Mesendoderm (in vitro differentiated cells): Measurements from ENCODE around the gene MRPS18A.

Experiments used
- DNase-seq: peaks from one replicate; pipeline ENCODE4 v3.0.0; 2013
- H2AK5ac ChIP-seq: 2 replicates; pipeline ENCODE4 v1.6.1; 2013; ENCODE audit warnings: low read length, inconsistent platforms
- H2BK120ac ChIP-seq: 2 replicates; pipeline ENCODE4 v1.6.1; 2013; ENCODE audit warnings: low read depth, mild to moderate bottlenecking, low read length, moderate library complexity, mixed read lengths
- H2BK15ac ChIP-seq: replicated peaks from 2 replicates; pipeline ENCODE4 v1.6.1; 2013; ENCODE audit warnings: low read depth, mild to moderate bottlenecking, moderate library complexity
- H2BK5ac ChIP-seq: 2 replicates; pipeline ENCODE4 v1.6.1; 2013; ENCODE audit warnings: low read length, inconsistent platforms
- H3K18ac ChIP-seq: 2 replicates; pipeline ENCODE4 v1.6.1; 2013; ENCODE audit warnings: mild to moderate bottlenecking, low read length, mixed read lengths
- H3K23ac ChIP-seq: one replicate; pipeline ENCODE4 v1.6.1; 2013; ENCODE audit warnings: low read length
- H3K27ac ChIP-seq: 2 replicates; pipeline ENCODE4 v1.5.1; 2013; ENCODE audit warnings: low read depth, mild to moderate bottlenecking, inconsistent platforms, low read length, moderate library complexity
- H3K27me3 ChIP-seq: 2 replicates; pipeline ENCODE4 v1.6.1; 2013; ENCODE audit warnings: low read length, control low read depth, mild to moderate bottlenecking, inconsistent platforms; ENCODE audit not compliant: insufficient read depth, poor library complexity
- H3K36me3 ChIP-seq: 2 replicates; pipeline ENCODE4 v1.6.1; 2013; ENCODE audit warnings: low read length, inconsistent platforms; ENCODE audit not compliant: control insufficient read depth, insufficient read depth
- H3K4ac ChIP-seq: one replicate; pipeline ENCODE4 v1.6.1; 2013; ENCODE audit warnings: low read depth, mild to moderate bottlenecking, low read length, moderate library complexity
- H3K4me1 ChIP-seq: 2 replicates; pipeline ENCODE4 v1.6.1; 2013; ENCODE audit warnings: low read depth, low read length, inconsistent platforms; ENCODE audit not compliant: control insufficient read depth
- H3K4me2 ChIP-seq: 2 replicates; pipeline ENCODE4 v1.6.1; 2013; ENCODE audit warnings: low read length
- H3K4me3 ChIP-seq: 2 replicates; pipeline ENCODE4 v1.5.1; 2013; ENCODE audit warnings: mild to moderate bottlenecking, low read length
- H3K56ac ChIP-seq: one replicate; pipeline ENCODE4 v1.6.1; 2013; ENCODE audit warnings: low read length
- H3K79me1 ChIP-seq: 2 replicates; pipeline ENCODE4 v1.6.1; 2013; ENCODE audit warnings: low read length, inconsistent platforms
- H3K79me2 ChIP-seq: 2 replicates; pipeline ENCODE4 v1.6.1; 2013; ENCODE audit warnings: mild to moderate bottlenecking, low read length; ENCODE audit not compliant: control insufficient read depth, insufficient read depth
- H3K9ac ChIP-seq: 2 replicates; pipeline ENCODE4 v1.6.1; 2013; ENCODE audit warnings: low read length, inconsistent platforms
- H4K5ac ChIP-seq: one replicate; pipeline ENCODE4 v1.6.1; 2013; ENCODE audit warnings: low read length
- H4K8ac ChIP-seq: one replicate; pipeline ENCODE4 v1.6.1; 2013; ENCODE audit warnings: low read depth, mild to moderate bottlenecking, control low read depth, low read length, moderate library complexity
- WGBS: extraction: QIAGEN DNeasy Blood & Tissue Kit; methylation state at CpG from one replicate; pipeline ENCODE4 v1.1.7; 2013; ENCODE audit warnings: low lambda C conversion rate, missing lambda C conversion rate; ENCODE audit not compliant: insufficient coverage; ENCODE audit errors: extremely low coverage; 5-methylcytosine and 5-hydroxymethylcytosine counted together

The MRPS18A gene

DNA sequence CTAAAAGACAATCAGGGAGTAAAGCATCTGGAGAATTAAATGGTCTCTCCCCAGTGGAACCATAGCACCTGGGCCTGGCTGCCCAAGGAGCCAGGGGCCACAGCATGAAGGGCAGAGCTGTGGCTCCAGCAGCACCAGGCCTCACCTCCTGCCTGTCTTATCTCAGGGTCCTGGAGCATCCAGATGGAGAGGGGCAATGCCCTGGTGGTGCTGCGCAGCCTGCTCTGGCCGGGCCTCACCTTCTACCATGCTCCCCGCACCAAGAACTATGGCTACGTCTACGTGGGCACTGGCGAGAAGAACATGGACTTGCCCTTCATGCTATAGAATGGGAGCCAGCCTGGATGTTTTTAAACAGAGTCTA is 17.0 kb downstream of the MRPS18A start:
- Histone ChIP-seq H3K4ac (no peak overlapping the region), H2BK15ac (no peak overlapping the region), H3K23ac (no peak overlapping the region), H3K4me1 (peaks cover 15% of the 10 kb centered on the region), H3K9ac (no peak overlapping the region), H3K4me2 (no peak overlapping the region), H2BK120ac (no peak overlapping the region), H3K36me3 (peaks cover 11% of the 10 kb centered on the region), H2AK5ac (no peak overlapping the region), H4K5ac (no peak overlapping the region), H3K27ac (no peak overlapping the region), H3K27me3 (no peaks in the 10 kb centered on the region), H3K56ac (no peak overlapping the region), H3K4me3 (no peak overlapping the region), H3K79me2 (no peaks in the 10 kb centered on the region), H2BK5ac (no peak overlapping the region), H4K8ac (no peak overlapping the region), H3K79me1 (no peaks in the 10 kb centered on the region), H3K18ac (no peak overlapping the region)
- no peak for DNase-seq
- WGBS = no CpG with 5 or more reads among the region's 6 CpGs

DNA sequence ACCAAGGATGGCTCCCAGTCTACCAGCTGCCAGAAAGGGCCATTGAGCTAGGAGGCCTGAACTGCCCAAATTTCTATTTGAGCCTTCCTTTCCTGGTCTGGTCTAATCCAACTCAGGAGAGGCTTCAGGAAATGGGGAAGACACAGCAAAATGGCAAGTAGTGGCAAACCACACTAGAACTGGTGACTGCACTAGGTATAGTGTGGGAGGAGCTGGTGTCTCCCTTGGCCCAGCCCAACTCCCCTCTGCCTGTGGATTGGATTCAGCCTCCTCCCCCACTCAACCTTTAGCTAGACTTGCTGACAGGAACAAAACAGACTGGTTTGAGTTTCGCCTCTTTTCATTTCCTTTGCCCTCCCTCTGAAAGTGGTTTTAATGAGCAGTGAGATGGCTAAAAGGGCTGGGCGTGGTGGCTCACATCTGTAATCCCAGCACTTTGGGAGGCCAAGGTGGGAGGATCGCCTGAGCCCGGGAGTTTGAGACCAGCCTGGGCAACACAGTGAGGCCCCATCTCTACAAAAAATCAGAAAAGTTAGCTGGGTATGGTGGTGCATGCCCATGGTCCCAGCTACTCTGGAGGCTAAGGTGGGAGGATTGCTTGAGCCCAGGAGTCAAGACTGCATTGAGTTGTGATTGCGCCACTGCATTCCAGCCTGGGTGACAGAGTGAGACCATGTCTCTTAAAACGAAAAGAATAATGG is 17.5 kb downstream of the MRPS18A start:
- Histone ChIP-seq H3K56ac (no peak overlapping the region), H3K9ac (peak overlapping the region; percentile 9), H3K4ac (no peak overlapping the region), H3K4me3 (no peak overlapping the region), H3K79me1 (no peaks in the 10 kb centered on the region), H3K79me2 (no peaks in the 10 kb centered on the region), H3K27me3 (no peaks in the 10 kb centered on the region), H3K36me3 (peaks cover 8% of the 10 kb centered on the region), H3K18ac (no peak overlapping the region), H2BK5ac (no peak overlapping the region), H3K23ac (no peak overlapping the region), H2AK5ac (no peak overlapping the region), H4K8ac (no peak overlapping the region), H3K4me2 (no peak overlapping the region), H3K27ac (no peak overlapping the region), H2BK15ac (no peak overlapping the region), H2BK120ac (no peak overlapping the region), H4K5ac (no peak overlapping the region), H3K4me1 (peaks cover 15% of the 10 kb centered on the region)
- peak; percentile 77 for DNase-seq
- no CpG with 5 or more reads among the region's 6 CpGs for WGBS

DNA sequence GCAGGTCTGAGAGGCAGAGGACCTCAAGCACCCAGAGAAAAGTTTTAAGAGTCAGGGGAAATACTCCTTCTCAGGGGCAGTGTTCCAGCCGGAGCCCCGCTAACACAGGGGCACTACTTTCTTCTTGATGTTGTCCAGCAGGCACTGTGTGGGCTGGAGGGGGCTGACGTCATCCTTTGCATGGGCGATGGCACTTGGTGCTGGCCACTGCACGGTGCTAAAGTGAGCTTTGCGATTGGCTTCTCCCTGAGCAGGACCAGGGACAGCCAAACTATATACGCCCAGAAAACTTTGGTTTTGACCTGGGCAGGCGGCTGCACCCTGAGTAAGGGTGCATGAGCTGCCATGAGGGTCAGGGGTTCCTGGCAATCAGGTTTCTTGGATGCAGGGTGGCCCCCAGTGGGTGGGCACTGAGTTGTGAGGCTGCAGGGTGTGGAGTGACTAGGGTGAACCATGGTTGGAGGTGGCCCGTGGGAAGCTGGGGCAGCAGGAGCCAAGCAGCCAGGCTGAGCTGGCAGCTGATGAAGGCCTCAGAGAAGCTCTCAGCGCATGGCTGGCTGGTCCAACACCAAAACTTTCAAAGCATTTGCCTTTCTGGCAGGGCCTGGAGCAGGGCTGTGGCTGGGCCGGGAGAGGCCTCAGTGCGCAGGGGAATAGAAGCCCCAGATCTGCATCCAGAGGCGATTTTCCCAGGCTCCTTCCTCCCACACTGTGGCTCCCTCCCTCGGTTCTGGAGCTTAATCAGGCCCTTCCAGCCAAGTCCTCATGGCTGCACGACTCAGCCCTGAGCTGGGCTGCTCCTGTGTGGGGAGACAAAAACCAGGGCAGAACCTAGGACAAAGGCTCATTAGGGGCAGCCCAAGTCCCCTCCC is 18.3 kb downstream of the MRPS18A start:
- H2BK120ac ChIP-seq = no peak overlapping the region
- no peak overlapping the region for H3K18ac ChIP-seq
- peaks cover 8% of the 10 kb centered on the region for H3K36me3 ChIP-seq
- H3K4me1 ChIP-seq = peaks cover 15% of the 10 kb centered on the region
- no peak overlapping the region for H3K4ac ChIP-seq
- H2BK15ac ChIP-seq = no peak overlapping the region
- no peaks in the 10 kb centered on the region for H3K27me3 ChIP-seq
- H3K4me3 ChIP-seq = no peak overlapping the region
- H4K5ac ChIP-seq = no peak overlapping the region
- no peak overlapping the region for H3K4me2 ChIP-seq
- peak overlapping the region; percentile 69 for H3K56ac ChIP-seq
- no peak overlapping the region for H2BK5ac ChIP-seq
- peak overlapping the region; percentile 41 for H3K9ac ChIP-seq
- DNase-seq = peak; percentile 59
- H3K79me1 ChIP-seq = no peaks in the 10 kb centered on the region
- no peak overlapping the region for H4K8ac ChIP-seq
- H3K79me2 ChIP-seq = no peaks in the 10 kb centered on the region
- H3K27ac ChIP-seq = no peak overlapping the region
- WGBS = no CpG with 5 or more reads among the region's 15 CpGs
- H3K23ac ChIP-seq = peak overlapping the region; percentile 74
- no peak overlapping the region for H2AK5ac ChIP-seq

DNA sequence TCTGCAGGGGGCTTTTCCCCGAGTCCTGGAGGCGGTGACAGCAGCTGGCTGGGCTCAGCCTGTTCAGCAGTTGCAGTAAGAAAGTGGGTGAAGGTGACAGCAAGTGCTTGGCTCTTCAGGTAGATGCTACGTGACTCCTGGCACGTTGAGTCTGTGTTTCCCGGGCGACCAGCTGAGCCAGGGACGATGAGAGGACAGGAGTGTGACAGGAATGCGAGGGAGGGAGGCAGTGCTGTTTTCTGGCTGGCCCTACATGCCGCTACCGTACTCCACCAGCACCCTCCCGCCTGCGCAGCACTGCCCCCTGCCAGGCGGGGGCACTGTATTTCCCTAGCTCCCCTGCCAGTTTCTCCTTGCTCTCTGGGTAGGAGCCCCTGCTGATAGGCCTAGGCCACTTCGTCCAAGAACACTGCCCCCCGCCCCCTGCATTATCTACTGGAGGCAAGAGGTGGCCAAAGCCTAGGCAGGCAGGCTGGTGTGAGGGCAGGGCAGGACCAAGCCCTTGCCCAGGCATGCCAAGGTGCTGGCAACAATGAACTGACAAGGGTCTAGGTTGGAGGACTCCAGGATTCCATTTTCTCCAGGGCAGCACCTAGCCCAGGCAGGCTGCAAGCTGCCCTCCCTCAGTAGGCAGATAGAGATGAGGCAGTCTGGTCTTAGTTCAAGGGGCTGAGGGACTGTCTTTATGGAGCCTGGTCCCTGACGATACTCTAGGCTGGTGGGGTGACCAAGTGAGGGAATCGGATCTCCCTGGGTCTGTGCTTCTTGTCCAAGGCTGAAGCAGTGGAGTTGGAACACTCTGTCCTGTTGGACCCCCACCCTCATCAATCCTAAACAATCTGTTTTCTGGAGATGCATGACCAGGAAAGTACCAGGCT is 19.2 kb downstream of the MRPS18A start:
- Histone ChIP-seq H4K8ac (no peak overlapping the region), H3K23ac (peak overlapping the region; percentile 74), H2BK5ac (peak overlapping the region; percentile 25), H2BK15ac (no peak overlapping the region), H3K79me1 (no peaks in the 10 kb centered on the region), H2AK5ac (peak overlapping the region; percentile 45), H3K4me2 (no peak overlapping the region), H3K27ac (no peak overlapping the region), H3K4me1 (peaks cover 15% of the 10 kb centered on the region), H4K5ac (no peak overlapping the region), H3K79me2 (no peaks in the 10 kb centered on the region), H3K27me3 (no peaks in the 10 kb centered on the region), H2BK120ac (no peak overlapping the region), H3K36me3 (peaks cover 3% of the 10 kb centered on the region), H3K4me3 (no peak overlapping the region), H3K9ac (peak overlapping the region; percentile 45), H3K4ac (no peak overlapping the region), H3K18ac (no peak overlapping the region), H3K56ac (peak overlapping the region; percentile 67)
- no CpG with 5 or more reads among the region's 17 CpGs for WGBS
- peak; percentile 92 for DNase-seq

DNA sequence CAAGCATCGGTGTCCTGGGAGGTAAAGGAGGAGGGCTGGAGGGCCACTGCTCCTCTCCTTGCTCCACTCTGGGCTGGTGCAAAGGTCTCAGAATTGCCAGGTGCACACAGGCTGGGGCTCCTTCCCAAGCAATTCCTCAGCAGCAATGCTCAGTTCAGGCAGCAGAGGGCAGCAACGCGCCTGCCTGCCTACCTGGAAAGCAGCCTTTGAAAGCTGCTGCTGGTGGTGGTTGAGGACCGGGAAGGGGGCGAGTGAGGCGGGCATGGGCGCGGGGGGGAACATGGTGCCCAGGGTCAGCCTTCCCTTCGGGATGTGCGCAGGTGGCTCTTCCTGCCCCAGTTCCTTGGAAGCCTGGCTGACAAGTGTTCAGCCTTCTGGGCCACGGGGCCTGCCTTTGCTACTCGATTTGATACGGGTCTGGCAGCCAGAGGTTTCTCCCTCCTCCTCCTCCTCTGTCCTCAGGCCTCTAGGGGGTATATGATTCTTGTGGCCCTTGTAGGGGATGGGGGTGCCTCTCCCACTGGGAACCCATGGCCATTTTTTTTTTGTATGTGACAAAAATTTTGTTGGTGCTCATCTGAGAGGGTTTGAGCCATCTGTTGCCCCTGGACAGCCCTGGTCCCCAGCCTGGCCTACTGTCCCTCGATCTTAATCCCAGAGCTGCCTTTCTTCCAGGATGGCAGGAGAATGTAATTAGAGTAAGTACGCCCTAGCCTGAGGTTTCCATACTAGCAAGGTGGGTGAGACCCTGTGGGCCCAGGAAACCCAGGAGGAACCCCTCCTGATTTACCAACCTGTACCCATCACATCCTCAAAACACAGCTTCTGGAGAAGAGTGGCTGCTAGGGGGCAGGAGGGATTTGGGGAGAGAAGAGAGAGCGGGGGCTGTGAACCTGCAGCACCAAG is 20.1 kb downstream of the MRPS18A start:
- Histone ChIP-seq H3K23ac (no peak overlapping the region), H3K56ac (peak overlapping the region; percentile 50), H3K27me3 (no peaks in the 10 kb centered on the region), H3K4me2 (peak overlapping the region; percentile 6), H3K18ac (no peak overlapping the region), H3K4me1 (peaks cover 15% of the 10 kb centered on the region), H2AK5ac (no peak overlapping the region), H2BK5ac (no peak overlapping the region), H2BK15ac (no peak overlapping the region), H4K8ac (no peak overlapping the region), H3K9ac (peak overlapping the region; percentile 28), H3K4me3 (no peak overlapping the region), H4K5ac (no peak overlapping the region), H2BK120ac (no peak overlapping the region), H3K27ac (no peak overlapping the region), H3K4ac (no peak overlapping the region), H3K36me3 (peaks cover 3% of the 10 kb centered on the region), H3K79me1 (no peaks in the 10 kb centered on the region), H3K79me2 (no peaks in the 10 kb centered on the region)
- DNase-seq = peak; percentile 80
- WGBS = no CpG with 5 or more reads among the region's 16 CpGs
